ENCODE results near the gene OSBPL3.

The OSBPL3 gene

GRCh38 chr7:24862461-24862860 lies 117.5 kb downstream of the OSBPL3 start:
- H3K27me3 ChIP-seq, result no peaks in the 10 kb centered on the region
- no peak overlapping the region for H3K9ac ChIP-seq
- no peak overlapping the region for H3K4me2 ChIP-seq
- no peak for TF ChIP-seq Cebpa-rat (IDR thresholded peaks at IDR 0.05)
- H3K4me3 ChIP-seq, result no peak overlapping the region
- H3K27ac ChIP-seq, result no peak overlapping the region
- peaks cover 0 to 26% (median 0%) of the 10 kb centered on the region in 10 experiments; a peak in 6 of 20 replicates for H3K4me1 ChIP-seq
- H3K9me3 ChIP-seq (replicated peaks in 1 of 11), result peaks cover 0 to 10% (median 0%) of the 10 kb centered on the region in 11 experiments; a peak in 9 of 22 replicates
- peaks cover 40 to 98% (median 61%) of the 10 kb centered on the region in 11 experiments; a peak in 21 of 22 replicates for H3K36me3 ChIP-seq
- no peaks in the 10 kb centered on the region for H4K20me1 ChIP-seq

GRCh38 chr7:24861336-24861735 lies 118.6 kb downstream of the OSBPL3 start:
- Histone ChIP-seq H3K9ac (no peak overlapping the region), H3K36me3 (peaks cover 40 to 92% (median 55%) of the 10 kb centered on the region in 11 experiments; a peak in 21 of 22 replicates), H3K27me3 (no peaks in the 10 kb centered on the region), H3K9me3 (replicated peaks in 1 of 11) (peaks cover 0 to 10% (median 0%) of the 10 kb centered on the region in 11 experiments; a peak in 9 of 22 replicates), H3K4me3 (no peak overlapping the region), H3K4me1 (peaks cover 0 to 21% (median 0%) of the 10 kb centered on the region in 10 experiments; a peak in 6 of 20 replicates), H4K20me1 (no peaks in the 10 kb centered on the region), H3K27ac (no peak overlapping the region), H3K4me2 (no peak overlapping the region)
- TF ChIP-seq Cebpa-rat (IDR thresholded peaks at IDR 0.05), result no peak

GRCh38 chr7:24860611-24861010 lies 119.4 kb downstream of the OSBPL3 start:
- H3K27ac ChIP-seq, result no peak overlapping the region
- TF ChIP-seq Cebpa-rat (IDR thresholded peaks at IDR 0.05), result no peak
- no peak overlapping the region for H3K4me3 ChIP-seq
- H4K20me1 ChIP-seq, result no peaks in the 10 kb centered on the region
- no peak overlapping the region for H3K4me2 ChIP-seq
- peaks cover 34 to 85% (median 48%) of the 10 kb centered on the region in 11 experiments; a peak in 21 of 22 replicates for H3K36me3 ChIP-seq
- peaks cover 0 to 10% (median 0%) of the 10 kb centered on the region in 11 experiments; a peak in 9 of 22 replicates for H3K9me3 ChIP-seq (replicated peaks in 1 of 11)
- H3K4me1 ChIP-seq, result peaks cover 0 to 19% (median 0%) of the 10 kb centered on the region in 10 experiments; a peak in 6 of 20 replicates
- no peaks in the 10 kb centered on the region for H3K27me3 ChIP-seq
- H3K9ac ChIP-seq, result no peak overlapping the region

- H3K4me1 ChIP-seq, result peaks cover 0 to 4% (median 0%) of the 10 kb centered on the region in 10 experiments; a peak in 5 of 20 replicates
- no peak for TF ChIP-seq Cebpa-rat (IDR thresholded peaks at IDR 0.05)
- no peak overlapping the region for H3K4me2 ChIP-seq
- no peak overlapping the region for H3K27ac ChIP-seq
- no peak overlapping the region for H3K4me3 ChIP-seq
- peaks cover 22 to 83% (median 31%) of the 10 kb centered on the region in 11 experiments for H3K36me3 ChIP-seq
- no peak overlapping the region for H3K9ac ChIP-seq
- peaks cover 0 to 10% (median 0%) of the 10 kb centered on the region in 11 experiments; a peak in 9 of 22 replicates for H3K9me3 ChIP-seq (replicated peaks in 1 of 11)
- H3K27me3 ChIP-seq, result no peaks in the 10 kb centered on the region
- no peaks in the 10 kb centered on the region for H4K20me1 ChIP-seq
Measured at GRCh38 chr7:24858108-24858977, 121.6 kb downstream of the OSBPL3 start.

GRCh38 chr7:24857623-24858022 lies 122.4 kb downstream of the OSBPL3 start:
- Histone ChIP-seq H3K4me1 (no peaks in the 10 kb centered on the region), H4K20me1 (no peaks in the 10 kb centered on the region), H3K4me2 (no peak overlapping the region), H3K27me3 (no peaks in the 10 kb centered on the region), H3K9me3 (replicated peaks in 1 of 11) (peaks cover 0 to 10% (median 0%) of the 10 kb centered on the region in 11 experiments; a peak in 9 of 22 replicates), H3K27ac (no peak overlapping the region), H3K9ac (no peak overlapping the region), H3K4me3 (no peak overlapping the region), H3K36me3 (peaks cover 18 to 83% (median 26%) of the 10 kb centered on the region in 11 experiments)
- TF ChIP-seq Cebpa-rat (IDR thresholded peaks at IDR 0.05), result no peak

GRCh38 chr7:24854866-24855265 lies 125.1 kb downstream of the OSBPL3 start:
- H3K4me2 ChIP-seq, result no peak overlapping the region
- H3K4me3 ChIP-seq, result no peak overlapping the region
- H3K9ac ChIP-seq, result no peak overlapping the region
- TF ChIP-seq Cebpa-rat (IDR thresholded peaks at IDR 0.05), result no peak
- no peaks in the 10 kb centered on the region for H4K20me1 ChIP-seq
- H3K36me3 ChIP-seq, result peaks cover 4 to 83% (median 26%) of the 10 kb centered on the region in 11 experiments; a peak in 21 of 22 replicates
- no peak overlapping the region for H3K27ac ChIP-seq
- H3K9me3 ChIP-seq (replicated peaks in 1 of 11), result no peaks in the 10 kb centered on the region
- H3K4me1 ChIP-seq, result peaks cover 0 to 4% (median 0%) of the 10 kb centered on the region in 10 experiments; a peak in 1 of 20 replicates
- no peaks in the 10 kb centered on the region for H3K27me3 ChIP-seq

- no peak overlapping the region for H3K4me2 ChIP-seq
- peaks cover 0 to 6% (median 4%) of the 10 kb centered on the region in 10 experiments; a peak in 14 of 20 replicates for H3K4me1 ChIP-seq
- H3K4me3 ChIP-seq, result no peak overlapping the region
- no peaks in the 10 kb centered on the region for H4K20me1 ChIP-seq
- H3K27ac ChIP-seq, result no peak overlapping the region
- H3K36me3 ChIP-seq, result peaks cover 11 to 73% (median 33%) of the 10 kb centered on the region in 11 experiments
- no peaks in the 10 kb centered on the region for H3K27me3 ChIP-seq
- no peak overlapping the region for H3K9ac ChIP-seq
- H3K9me3 ChIP-seq (replicated peaks in 1 of 11), result no peaks in the 10 kb centered on the region
- TF ChIP-seq Cebpa-rat (IDR thresholded peaks at IDR 0.05), result no peak
Measured at GRCh38 chr7:24851786-24852185, 128.2 kb downstream of the OSBPL3 start.

- Histone ChIP-seq H4K20me1 (no peaks in the 10 kb centered on the region), H3K4me2 (no peak overlapping the region), H3K4me1 (peaks cover 0 to 20% (median 13%) of the 10 kb centered on the region in 10 experiments; a peak in 14 of 20 replicates), H3K9me3 (replicated peaks in 1 of 11) (no peaks in the 10 kb centered on the region), H3K27ac (no peak overlapping the region), H3K27me3 (no peaks in the 10 kb centered on the region), H3K36me3 (peaks cover 11 to 57% (median 33%) of the 10 kb centered on the region in 11 experiments), H3K4me3 (no peak overlapping the region), H3K9ac (no peak overlapping the region)
- TF ChIP-seq Cebpa-rat (IDR thresholded peaks at IDR 0.05), result no peak
Measured at GRCh38 chr7:24848878-24849277, 131.1 kb downstream of the OSBPL3 start.

GRCh38 chr7:24847754-24848153 lies 132.2 kb downstream of the OSBPL3 start:
- Histone ChIP-seq H3K9me3 (replicated peaks in 1 of 11) (no peaks in the 10 kb centered on the region), H3K4me3 (no peak overlapping the region), H3K4me2 (peak overlapping the region in 1 of 11 experiments; percentile 6; a peak in 2 of 22 replicates), H3K27me3 (no peaks in the 10 kb centered on the region), H3K27ac (no peak overlapping the region), H3K36me3 (peaks cover 11 to 47% (median 31%) of the 10 kb centered on the region in 11 experiments), H4K20me1 (no peaks in the 10 kb centered on the region), H3K4me1 (peaks cover 4 to 28% (median 17%) of the 10 kb centered on the region in 10 experiments; a peak in 16 of 20 replicates), H3K9ac (no peak overlapping the region)
- TF ChIP-seq Cebpa-rat (IDR thresholded peaks at IDR 0.05), result no peak
